Spleen (tissue), 7 donors: ENCODE measurements around the gene TEX14.

Experiments
- CTCF ChIP-seq, 11 experiments: fragments of 200-600 bp in 7 of 11; fragments of 450-650 bp in 4 of 11; sonication (generic) in 4 of 11; IDR thresholded peaks in 8 of 11; conservative IDR thresholded peaks in 3 of 11; 1 replicate in 7 of 11; 2 replicates in 4 of 11; pipeline versions ENCODE4 v1.4.0 to v1.8.0; 2016 to 2021; ENCODE audit warnings: antibody characterized with exemption in 11 of 11, inconsistent platforms in 4 of 11, mild to moderate bottlenecking in 1 of 11
- POLR2A ChIP-seq, 3 donors: fragments of 450-650 bp; IDR thresholded peaks; one replicate each; pipeline ENCODE4 v1.5.1; 2017; ENCODE audit warnings: antibody characterized with exemption in 3 of 3, mild to moderate bottlenecking in 1 of 3
- donor health status: DM: no; HTN: no; CAD: no; lungs with moderate emphysema.
- donor health status: DM: no; HTN: no; CAD: no.
- donor health status: DM: no; HTN: no; CAD: no.

- TF ChIP-seq POLR2A (IDR thresholded peaks at IDR 0.05) (no peak), CTCF (IDR thresholded peaks at IDR 0.05 in 8 of 11, conservative IDR thresholded peaks at IDR 0.05 in 3 of 11) (no peak)
Measured at GRCh38 chr17:58643147-58643546, 48.7 kb downstream of the TEX14 start.
